GM19467 (cell line): ENCODE results near the gene NRIP2.

Experiments used
- ATAC-seq: cut with Tn5 transposase; IDR thresholded peaks from one replicate; pipeline ENCODE4 v1.9.1; 2021; ENCODE audit warnings: mild to moderate bottlenecking, moderate library complexity; ENCODE audit not compliant: unreplicated experiment

The NRIP2 gene

DNA sequence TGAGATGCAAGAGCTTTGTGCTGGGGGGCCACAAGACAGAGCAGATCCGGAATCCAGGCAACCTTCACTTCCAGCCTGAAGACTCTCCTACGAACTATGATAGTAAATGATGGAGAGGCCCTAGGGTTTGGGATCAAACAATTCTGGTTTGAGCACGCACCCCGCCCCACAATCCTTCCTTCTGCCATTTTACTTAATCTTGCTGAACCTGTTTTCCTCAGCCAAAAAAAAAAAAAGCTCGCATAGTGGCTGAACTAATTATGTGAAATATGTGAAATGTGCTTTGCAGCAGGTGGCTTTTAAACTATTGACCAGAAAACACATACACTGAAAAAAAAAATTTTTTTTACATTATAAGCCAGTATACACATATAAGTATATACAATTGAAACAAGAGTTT, 23.0 kb downstream of the NRIP2 start:
- ATAC-seq, result no peak

DNA sequence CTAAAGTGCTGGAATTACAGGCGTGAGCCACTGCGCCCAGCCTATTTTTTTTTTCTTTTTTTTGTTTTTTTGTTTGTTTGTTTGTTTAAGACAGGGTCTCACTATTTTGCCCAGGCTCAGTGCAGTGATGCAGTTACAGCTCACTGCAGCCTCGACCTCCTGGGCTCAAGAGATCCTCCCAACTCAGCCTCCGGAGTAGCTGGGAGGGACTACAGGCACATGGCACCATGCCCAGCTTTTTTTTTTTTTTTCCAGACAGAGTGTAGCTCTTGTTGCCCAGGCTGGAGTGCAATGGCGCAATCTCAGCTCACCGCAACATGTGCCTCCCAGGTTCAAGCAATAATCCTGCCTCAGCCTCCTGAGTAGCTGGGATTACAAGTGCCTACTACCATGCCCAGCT, 28.1 kb downstream of the NRIP2 start:
- no peak for ATAC-seq

DNA sequence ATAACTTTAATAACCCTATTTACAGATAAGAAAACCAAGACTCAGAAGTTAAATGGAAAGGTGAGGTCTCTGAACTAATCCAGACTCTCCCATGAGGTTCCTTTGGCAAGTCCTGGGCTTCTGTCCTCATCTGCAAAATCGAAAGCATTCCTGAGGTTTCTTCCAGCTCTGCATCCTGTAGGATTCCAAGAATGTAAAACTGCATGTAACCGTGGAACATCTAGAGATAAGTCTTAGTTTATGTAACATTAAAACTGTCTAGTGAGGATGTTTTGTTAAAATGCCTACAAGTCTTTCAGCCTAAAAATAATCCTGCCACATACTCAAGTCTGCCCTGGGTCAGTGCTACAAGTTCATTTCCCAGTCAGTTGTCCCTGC, 29.7 kb downstream of the NRIP2 start:
- ATAC-seq, result no peak

DNA sequence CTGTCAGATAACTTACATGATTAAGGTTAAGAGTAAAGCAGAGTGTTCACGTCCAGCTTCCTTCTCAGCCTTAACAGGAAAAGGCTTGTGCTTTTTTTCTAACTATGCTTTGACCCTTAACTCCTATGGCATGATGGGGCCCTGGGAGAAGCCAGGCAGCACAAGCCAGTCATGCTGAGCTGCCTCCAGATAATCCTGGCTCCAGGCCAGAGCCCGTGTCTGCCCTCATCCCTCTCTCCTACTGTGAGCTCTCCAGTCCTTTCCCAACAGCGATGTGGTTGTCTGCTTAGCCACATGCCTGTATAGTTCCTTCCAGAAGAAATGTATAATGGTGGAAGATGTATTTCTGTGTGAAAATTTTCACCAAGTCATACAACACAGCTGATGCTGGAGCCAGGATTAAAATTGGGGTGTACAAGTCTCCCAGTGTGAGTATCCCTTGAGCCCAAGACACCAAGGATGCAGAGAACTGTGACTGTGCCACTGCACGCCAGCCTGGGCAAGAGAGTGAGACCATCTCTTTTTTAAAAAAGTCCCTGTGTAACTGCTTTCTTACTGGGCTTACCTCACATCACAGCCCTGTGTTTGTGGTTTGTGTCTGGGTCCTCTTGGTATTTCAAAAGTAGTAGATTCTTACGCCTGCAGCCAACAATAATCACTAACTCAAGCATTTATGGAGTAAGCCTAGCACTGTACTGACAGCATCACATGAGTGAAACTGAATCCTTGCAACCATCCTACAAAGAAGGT, 30.3 kb downstream of the NRIP2 start:
- ATAC-seq, result no peak

DNA sequence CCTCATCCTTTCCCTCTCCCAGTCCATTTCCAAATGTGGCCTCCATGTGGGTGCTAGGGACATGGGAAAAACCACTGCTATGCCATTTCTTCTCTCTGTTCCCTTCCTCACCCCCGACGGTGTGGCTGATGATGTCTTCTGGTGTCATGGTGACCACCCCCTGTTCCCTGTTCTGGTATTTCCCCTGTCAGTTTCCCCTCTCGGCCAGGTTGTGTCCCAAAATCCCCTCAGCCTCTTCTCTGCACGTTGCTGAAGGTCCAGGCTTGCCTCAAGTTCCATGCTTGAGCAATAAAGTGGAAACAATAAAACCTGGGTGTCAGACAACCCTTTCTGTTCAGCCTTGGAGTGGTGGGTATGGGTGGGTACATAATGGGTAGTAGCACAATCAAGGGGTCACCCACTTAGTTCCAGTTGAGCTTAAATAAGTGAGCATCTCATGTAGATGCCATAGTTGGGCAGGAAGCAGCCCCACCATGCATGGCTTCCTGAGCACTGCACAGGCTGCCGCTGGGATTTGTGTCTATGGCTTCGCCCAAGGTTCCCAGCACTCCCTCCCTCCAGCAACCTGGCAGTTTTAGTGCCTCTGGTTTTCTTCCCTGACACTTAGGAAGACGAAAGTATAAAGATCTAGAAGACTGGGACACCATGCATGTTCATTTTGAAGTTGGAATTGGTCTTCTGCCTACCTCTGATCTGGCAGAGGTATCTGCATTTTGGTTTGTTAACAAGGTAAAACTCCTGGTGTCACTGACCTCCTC, 31.0 kb downstream of the NRIP2 start:
- no peak for ATAC-seq

DNA sequence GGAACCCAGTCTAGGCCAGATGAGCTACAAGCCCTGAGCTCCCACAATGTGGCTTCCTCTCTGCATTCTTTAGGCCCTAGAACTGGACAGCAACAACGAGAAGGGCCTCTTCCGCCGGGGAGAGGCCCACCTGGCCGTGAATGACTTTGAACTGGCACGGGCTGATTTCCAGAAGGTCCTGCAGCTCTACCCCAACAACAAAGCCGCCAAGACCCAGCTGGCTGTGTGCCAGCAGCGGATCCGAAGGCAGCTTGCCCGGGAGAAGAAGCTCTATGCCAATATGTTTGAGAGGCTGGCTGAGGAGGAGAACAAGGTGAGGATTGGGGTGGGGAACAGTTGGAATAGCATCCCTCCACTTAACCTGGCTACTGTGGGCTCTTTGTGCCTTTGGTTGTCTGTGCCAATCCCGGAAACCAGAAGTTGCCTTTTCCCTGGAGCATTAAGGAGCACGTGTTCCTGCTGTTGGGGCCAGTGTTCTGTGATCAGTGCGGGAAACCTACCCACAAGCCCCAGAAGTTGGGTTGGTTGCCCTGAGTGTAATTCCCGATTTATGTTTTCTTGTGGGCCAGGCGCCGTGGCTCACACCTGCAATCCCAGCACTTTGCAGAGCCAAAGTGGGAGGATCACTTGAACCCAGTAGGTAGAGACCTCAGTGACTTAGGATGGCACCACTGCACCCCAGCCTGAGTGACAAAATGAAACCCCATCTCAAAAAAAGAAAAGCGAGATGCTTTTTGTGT, 33.6 kb downstream of the NRIP2 start:
- no peak for ATAC-seq

GRCh38 chr12:2800046-2800570, 34.7 kb downstream of the NRIP2 start:
- no peak for ATAC-seq

DNA sequence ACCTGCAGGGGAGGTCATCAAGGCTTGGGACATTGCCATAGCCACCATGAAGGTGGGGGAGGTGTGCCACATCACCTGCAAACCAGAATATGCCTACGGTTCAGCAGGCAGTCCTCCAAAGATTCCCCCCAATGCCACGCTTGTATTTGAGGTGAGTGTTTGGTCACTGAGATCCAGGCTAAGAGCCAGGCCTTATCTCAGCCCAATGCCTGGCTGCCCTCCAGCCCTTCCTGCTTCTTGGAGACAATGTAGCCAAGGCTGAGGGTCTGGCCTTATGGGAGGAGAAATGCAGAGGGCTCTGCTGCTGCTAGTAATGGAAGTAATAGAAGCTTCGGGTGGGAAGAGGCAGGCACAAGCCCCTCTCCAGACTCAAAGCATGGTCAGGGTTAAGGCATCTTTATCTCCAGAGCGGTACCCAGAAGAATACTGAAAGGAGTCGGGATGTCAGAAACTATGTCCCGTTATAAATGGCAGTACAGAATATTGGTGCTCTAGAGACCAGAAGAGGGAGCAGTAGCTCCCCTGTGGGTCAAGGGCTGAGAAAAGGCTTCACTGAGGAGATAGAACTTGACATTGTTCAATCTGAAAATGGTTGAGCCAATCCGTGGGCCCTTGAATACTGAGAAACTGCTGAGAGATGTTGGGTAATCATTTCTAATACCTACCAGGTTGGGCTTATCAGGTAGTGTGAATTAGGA, 37.0 kb downstream of the NRIP2 start:
- no peak for ATAC-seq

- no peak for ATAC-seq
These were observed 38.6 kb downstream of the NRIP2 start for GRCh38 chr12:2796187-2796666.

- peak; percentile 58 for ATAC-seq
These were observed 39.3 kb downstream of the NRIP2 start for GRCh38 chr12:2795291-2796186.

DNA sequence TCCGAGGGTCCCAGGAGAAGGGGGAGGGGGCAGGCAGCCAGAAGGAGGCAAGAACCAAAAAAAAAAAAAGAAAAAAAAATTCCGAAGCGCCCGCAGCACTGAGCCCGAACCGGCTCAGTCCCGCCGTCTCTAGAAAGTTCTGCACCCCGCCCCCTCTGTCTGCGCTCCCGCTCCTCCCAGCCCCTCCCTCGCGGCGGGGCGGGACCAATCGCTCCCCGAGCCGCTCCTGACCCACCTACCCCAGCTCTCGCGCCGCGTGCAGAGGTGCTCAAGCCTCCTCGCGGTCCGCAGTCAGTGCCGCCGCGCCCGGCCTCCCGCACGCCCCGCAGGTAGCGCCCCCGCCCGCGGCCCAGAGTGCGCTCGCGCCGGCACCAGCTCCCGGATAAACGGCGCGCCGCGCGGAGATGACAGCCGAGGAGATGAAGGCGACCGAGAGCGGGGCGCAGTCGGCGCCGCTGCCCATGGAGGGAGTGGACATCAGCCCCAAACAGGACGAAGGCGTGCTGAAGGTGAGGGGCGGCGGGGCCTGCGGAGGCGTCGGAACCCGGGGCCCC, 40.0 kb downstream of the NRIP2 start, which contains the start of gene FKBP4:
TSS of gene FKBP4 (plus strand) at position 235 of the 554 bp plus-strand sequence. CDS start at position 405, 170 bp downstream.
- ATAC-seq, result peak; percentile 72

- peak; percentile 4 for ATAC-seq
These were observed 40.6 kb downstream of the NRIP2 start for GRCh38 chr12:2794191-2794735.

DNA sequence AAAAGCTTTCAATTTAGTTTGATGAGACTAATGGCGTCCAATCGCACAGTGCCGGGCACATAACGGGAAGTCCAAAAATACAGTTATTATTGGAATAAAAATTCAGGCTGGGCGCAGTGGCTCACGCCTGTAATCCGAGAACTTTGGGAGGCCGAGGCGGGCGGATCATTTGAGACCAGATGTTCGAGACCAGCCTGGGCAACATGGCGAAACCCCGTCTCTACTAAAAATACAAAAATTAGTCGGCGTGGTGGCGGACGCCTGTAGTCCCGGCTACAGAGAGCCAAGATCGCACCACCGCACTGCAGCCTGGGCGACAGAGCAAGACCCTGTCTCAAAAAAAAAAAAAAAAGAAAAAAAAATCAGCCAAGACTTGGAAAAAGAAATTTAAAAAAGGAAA, 41.3 kb downstream of the NRIP2 start:
- ATAC-seq, result no peak

DNA sequence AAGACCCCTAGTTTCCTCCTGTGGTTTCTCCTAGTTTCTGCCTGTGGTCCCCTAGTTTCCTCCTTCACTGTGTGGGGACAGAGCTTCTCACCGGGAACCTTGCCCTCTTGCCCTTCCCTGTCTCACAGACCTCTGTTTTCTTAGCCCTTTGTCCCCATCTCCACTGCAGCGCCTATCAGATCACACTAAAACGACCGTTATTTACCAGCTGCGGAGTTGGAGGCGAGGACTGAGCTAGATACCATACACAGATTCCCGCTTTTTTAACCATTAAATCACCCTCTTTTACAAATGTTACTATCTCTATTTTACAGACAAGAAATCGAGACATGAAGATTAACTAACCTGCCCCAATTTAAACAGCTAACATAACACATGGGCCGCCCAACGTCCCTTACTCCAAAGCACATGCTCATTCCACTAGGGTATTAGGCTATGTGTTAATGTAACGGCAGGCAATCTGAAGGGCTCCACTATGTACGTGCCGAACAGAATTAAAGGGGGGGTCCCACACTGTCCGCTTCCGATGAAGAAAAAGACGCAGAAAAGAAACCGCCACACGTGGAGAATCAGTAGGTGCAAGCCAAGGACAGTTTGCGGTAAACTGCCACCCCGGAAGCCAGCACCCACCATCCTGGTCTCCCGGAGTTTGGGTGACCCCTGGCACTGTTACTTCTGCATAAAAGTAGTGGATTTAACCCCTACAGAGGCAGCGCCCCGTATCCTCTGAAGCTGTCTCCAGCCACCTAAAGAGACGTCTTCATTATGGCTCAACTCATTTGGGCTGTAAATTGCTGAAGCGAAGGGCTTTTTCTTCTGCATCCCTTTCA, 41.9 kb downstream of the NRIP2 start:
- ATAC-seq, result no peak

GRCh38 chr12:2791089-2791488, 43.7 kb downstream of the NRIP2 start:
- ATAC-seq, result no peak

- no peak for ATAC-seq
These were observed 49.8 kb downstream of the NRIP2 start for GRCh38 chr12:2785017-2785416.

GRCh38 chr12:2783936-2784600, 50.8 kb downstream of the NRIP2 start:
- no peak for ATAC-seq

- no peak for ATAC-seq
These were observed 55.6 kb downstream of the NRIP2 start for GRCh38 chr12:2779281-2779680.
